ENCODE measurements around the gene DDX51. TPM values are rescaled to one million over a fixed set of nuclear protein-coding genes. Genes with fewer than 3 reads are reported as not detected.

Gene DDX51
- total and polyA plus RNA-seq, 2 of the 13 experiments (the other 11 are each of a cell fraction or from before 2014, with no cell fraction given) = 10.1 TPM

DNA sequence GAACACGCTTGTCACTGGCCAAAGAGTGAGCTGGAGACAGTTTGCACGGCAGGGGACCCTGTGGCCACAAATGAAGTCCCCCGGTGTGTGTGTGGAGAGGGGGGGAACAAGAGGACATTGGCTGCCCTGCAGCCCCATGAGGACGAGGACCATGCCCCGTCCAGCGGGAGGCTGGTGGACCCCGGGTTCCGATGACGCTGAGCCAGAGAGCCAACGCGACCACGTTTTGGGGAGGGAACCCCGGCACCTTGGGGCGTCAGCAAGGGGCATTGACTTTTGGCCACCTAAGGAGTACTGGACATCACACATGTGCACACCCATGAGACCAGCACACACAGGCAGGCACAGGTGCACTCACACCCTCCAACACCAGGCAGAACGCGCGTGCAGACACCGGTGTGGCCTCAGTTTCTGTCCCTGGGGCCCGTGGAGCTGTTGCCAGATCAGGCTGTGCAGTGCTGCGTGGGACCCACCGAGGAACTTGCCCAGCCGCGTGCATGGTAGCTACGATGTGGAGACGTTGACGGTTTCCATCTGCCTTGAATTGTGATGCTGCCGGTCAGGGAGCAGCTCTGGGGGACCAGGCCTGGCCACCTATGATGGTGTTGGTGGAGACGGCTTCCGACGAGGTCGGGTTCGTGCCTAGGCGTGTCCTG lies 26.6 kb upstream of the DDX51 start:
- TF ChIP-seq, protein P1, sequence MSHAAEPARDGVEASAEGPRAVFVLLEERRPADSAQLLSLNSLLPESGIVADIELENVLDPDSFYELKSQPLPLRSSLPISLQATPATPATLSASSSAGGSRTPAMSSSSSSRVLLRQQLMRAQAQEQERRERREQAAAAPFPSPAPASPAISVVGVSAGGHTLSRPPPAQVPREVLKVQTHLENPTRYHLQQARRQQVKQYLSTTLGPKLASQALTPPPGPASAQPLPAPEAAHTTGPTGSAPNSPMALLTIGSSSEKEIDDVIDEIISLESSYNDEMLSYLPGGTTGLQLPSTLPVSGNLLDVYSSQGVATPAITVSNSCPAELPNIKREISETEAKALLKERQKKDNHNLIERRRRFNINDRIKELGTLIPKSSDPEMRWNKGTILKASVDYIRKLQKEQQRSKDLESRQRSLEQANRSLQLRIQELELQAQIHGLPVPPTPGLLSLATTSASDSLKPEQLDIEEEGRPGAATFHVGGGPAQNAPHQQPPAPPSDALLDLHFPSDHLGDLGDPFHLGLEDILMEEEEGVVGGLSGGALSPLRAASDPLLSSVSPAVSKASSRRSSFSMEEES (CRISPR knock-in tag; IDR thresholded peaks at IDR 0.05) = no peak
- TF ChIP-seq KDM3A (CRISPR knock-in tag; IDR thresholded peaks at IDR 0.05; ENCODE audit: low read depth) (no peak), ZMYM3 (CRISPR knock-in tag; IDR thresholded peaks at IDR 0.05) (no peak), POLR2AphosphoS2 (IDR thresholded peaks at IDR 0.05; ENCODE audit: low read depth, low read length) (no peak), NR2C2 (CRISPR knock-in tag; IDR thresholded peaks at IDR 0.05; ENCODE audit: borderline replicate concordance) (no peak)
- TF ChIP-seq, protein P2, sequence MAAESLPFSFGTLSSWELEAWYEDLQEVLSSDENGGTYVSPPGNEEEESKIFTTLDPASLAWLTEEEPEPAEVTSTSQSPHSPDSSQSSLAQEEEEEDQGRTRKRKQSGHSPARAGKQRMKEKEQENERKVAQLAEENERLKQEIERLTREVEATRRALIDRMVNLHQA (CRISPR knock-in tag; IDR thresholded peaks at IDR 0.05) = no peak
- TF ChIP-seq, protein P3, sequence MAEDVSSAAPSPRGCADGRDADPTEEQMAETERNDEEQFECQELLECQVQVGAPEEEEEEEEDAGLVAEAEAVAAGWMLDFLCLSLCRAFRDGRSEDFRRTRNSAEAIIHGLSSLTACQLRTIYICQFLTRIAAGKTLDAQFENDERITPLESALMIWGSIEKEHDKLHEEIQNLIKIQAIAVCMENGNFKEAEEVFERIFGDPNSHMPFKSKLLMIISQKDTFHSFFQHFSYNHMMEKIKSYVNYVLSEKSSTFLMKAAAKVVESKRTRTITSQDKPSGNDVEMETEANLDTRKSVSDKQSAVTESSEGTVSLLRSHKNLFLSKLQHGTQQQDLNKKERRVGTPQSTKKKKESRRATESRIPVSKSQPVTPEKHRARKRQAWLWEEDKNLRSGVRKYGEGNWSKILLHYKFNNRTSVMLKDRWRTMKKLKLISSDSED (CRISPR knock-in tag; IDR thresholded peaks at IDR 0.05) = no peak
- TF ChIP-seq, protein P4, sequence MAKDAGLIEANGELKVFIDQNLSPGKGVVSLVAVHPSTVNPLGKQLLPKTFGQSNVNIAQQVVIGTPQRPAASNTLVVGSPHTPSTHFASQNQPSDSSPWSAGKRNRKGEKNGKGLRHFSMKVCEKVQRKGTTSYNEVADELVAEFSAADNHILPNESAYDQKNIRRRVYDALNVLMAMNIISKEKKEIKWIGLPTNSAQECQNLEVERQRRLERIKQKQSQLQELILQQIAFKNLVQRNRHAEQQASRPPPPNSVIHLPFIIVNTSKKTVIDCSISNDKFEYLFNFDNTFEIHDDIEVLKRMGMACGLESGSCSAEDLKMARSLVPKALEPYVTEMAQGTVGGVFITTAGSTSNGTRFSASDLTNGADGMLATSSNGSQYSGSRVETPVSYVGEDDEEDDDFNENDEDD (CRISPR knock-in tag; IDR thresholded peaks at IDR 0.05; ENCODE audit: borderline replicate concordance) = no peak
- TF ChIP-seq, protein P5, sequence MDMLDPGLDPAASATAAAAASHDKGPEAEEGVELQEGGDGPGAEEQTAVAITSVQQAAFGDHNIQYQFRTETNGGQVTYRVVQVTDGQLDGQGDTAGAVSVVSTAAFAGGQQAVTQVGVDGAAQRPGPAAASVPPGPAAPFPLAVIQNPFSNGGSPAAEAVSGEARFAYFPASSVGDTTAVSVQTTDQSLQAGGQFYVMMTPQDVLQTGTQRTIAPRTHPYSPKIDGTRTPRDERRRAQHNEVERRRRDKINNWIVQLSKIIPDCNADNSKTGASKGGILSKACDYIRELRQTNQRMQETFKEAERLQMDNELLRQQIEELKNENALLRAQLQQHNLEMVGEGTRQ (IDR thresholded peaks at IDR 0.05; ENCODE audit: low read depth, low read length) = no peak
- TF ChIP-seq, protein P5 (CRISPR knock-in tag; IDR thresholded peaks at IDR 0.05; ENCODE audit: borderline replicate concordance) = no peak
- TF ChIP-seq, protein P6, sequence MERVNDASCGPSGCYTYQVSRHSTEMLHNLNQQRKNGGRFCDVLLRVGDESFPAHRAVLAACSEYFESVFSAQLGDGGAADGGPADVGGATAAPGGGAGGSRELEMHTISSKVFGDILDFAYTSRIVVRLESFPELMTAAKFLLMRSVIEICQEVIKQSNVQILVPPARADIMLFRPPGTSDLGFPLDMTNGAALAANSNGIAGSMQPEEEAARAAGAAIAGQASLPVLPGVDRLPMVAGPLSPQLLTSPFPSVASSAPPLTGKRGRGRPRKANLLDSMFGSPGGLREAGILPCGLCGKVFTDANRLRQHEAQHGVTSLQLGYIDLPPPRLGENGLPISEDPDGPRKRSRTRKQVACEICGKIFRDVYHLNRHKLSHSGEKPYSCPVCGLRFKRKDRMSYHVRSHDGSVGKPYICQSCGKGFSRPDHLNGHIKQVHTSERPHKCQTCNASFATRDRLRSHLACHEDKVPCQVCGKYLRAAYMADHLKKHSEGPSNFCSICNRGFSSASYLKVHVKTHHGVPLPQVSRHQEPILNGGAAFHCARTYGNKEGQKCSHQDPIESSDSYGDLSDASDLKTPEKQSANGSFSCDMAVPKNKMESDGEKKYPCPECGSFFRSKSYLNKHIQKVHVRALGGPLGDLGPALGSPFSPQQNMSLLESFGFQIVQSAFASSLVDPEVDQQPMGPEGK (CRISPR knock-in tag; IDR thresholded peaks at IDR 0.05) = no peak

More for the DNA sequence above, 26.6 kb upstream of the DDX51 start:
- Histone ChIP-seq H3K27me3 (ENCODE audit: control insufficient read depth in 1 of 2, insufficient read depth in 2 of 2, low read length in 2 of 2) (peaks cover 21 to 68% of the 10 kb centered on the region in 2 experiments; a peak in 4 of 5 replicates), H3K9me3 (ENCODE audit: low read length) (no peaks in the 10 kb centered on the region), H3K9ac (ENCODE audit: insufficient read depth, low read depth, low read length) (no peak overlapping the region), H3K4me3 (replicated peaks in 1 of 3; ENCODE audit: insufficient read depth in 1 of 3, low read depth in 2 of 3, low read length in 3 of 3) (no peak overlapping the region), H3K27ac (ENCODE audit: extremely low read length, insufficient read depth, low read length) (no peak overlapping the region), H4K20me1 (ENCODE audit: insufficient read depth, low read length) (peaks cover 4% of the 10 kb centered on the region; the same call in 1 of the 2 replicates), H3K36me3 (replicated peaks in 1 of 2; ENCODE audit: control insufficient read depth in 1 of 2, insufficient read depth in 2 of 2, low read length in 2 of 2) (no peaks in the 10 kb centered on the region), H3K79me2 (ENCODE audit: insufficient read depth, low read length) (no peaks in the 10 kb centered on the region), H3K4me1 (ENCODE audit: insufficient read depth, low read length) (no peaks in the 10 kb centered on the region), H3K4me2 (ENCODE audit: low read depth, low read length) (no peak overlapping the region), H2AFZ (ENCODE audit: low read length) (no peak overlapping the region)
- BruUV-seq (replicated peaks) = no TSS peak
- in situ Hi-C loops (cut with HindIII; ENCODE audit: extremely low pct_ligation_motif_present, low pct_unique_long_range_greater_than_20kb) (no loop called here), intact Hi-C loops (cut with micrococcal nuclease; ENCODE audit: unreplicated experiment) (no loop called here)
- ATAC-seq (peak; percentile 9; the same call in 1 of the 3 replicates), FAIRE-seq (no peak), DNase-seq (ENCODE audit: low spot score) (no peak)
- ChIA-PET POLR2A (no interaction called here), CTCF (ENCODE audit: low intra/inter-chr PET ratio, low total read pairs) (no interaction called here)
- whole genome bisulfite sequencing (ENCODE audit: low lambda C conversion rate) = 49% methylated on average over 13 of the region's 33 CpGs
